Measurements from ENCODE around the gene CACNA1E.

The CACNA1E gene

GRCh38 chr1:181632492-181632891 is 149.2 kb downstream of the CACNA1E start:
- Histone ChIP-seq H4K8ac (ENCODE audit: low read depth, low read length) (no peak overlapping the region), H4K91ac (ENCODE audit: low read depth, low read length) (no peak overlapping the region), H2AFZ (ENCODE audit: insufficient read depth, low read length, poor library complexity) (no peak overlapping the region), H2BK120ac (ENCODE audit: insufficient read depth, low read length, poor library complexity) (no peak overlapping the region), H3K4me2 (ENCODE audit: low read length) (no peak overlapping the region), H3K4me3 (ENCODE audit: low read depth, low read length) (no peak overlapping the region), H4K12ac (ENCODE audit: low read depth, low read length) (no peak overlapping the region), H3K14ac (ENCODE audit: low read length) (no peak overlapping the region), H3K27me3 (ENCODE audit: insufficient read depth, low read length) (no peaks in the 10 kb centered on the region), H3K9ac (ENCODE audit: low read length) (no peak overlapping the region), H3K18ac (ENCODE audit: low read length) (no peak overlapping the region), H2AK5ac (ENCODE audit: low read length) (no peak overlapping the region), H2BK5ac (ENCODE audit: low read depth, low read length, poor library complexity) (no peak overlapping the region), H3K36me3 (ENCODE audit: control insufficient read depth in 1 of 2, insufficient read depth in 2 of 2, low read length in 2 of 2) (no peaks in the 10 kb centered on the region), H3K23ac (ENCODE audit: low read length) (no peak overlapping the region), H3K4ac (ENCODE audit: low read depth, low read length) (no peak overlapping the region), H3K79me2 (ENCODE audit: control insufficient read depth, insufficient read depth, low read length, poor library complexity) (no peaks in the 10 kb centered on the region), H2BK12ac (ENCODE audit: low read length) (no peak overlapping the region), H3K27ac (ENCODE audit: low read depth, low read length) (no peak overlapping the region), H3K9me3 (ENCODE audit: insufficient read depth, low read depth, low read length) (no peaks in the 10 kb centered on the region), H3K4me1 (ENCODE audit: control insufficient read depth in 1 of 2, insufficient read depth in 2 of 2, low read length in 2 of 2) (no peaks in the 10 kb centered on the region), H3K79me1 (ENCODE audit: low read length) (no peaks in the 10 kb centered on the region)
- no CpG with 5 or more reads among the region's 1 CpG for WGBS (ENCODE audit: extremely low coverage, insufficient coverage, insufficient read length)
- no peak for DNase-seq

GRCh38 chr1:181632960-181633359 is 149.6 kb downstream of the CACNA1E start:
- Histone ChIP-seq H4K8ac (ENCODE audit: low read depth, low read length) (no peak overlapping the region), H3K4ac (ENCODE audit: low read depth, low read length) (no peak overlapping the region), H3K27ac (ENCODE audit: low read depth, low read length) (no peak overlapping the region), H2AK5ac (ENCODE audit: low read length) (no peak overlapping the region), H3K36me3 (ENCODE audit: control insufficient read depth in 1 of 2, insufficient read depth in 2 of 2, low read length in 2 of 2) (no peaks in the 10 kb centered on the region), H4K91ac (ENCODE audit: low read depth, low read length) (no peak overlapping the region), H3K18ac (ENCODE audit: low read length) (no peak overlapping the region), H3K79me2 (ENCODE audit: control insufficient read depth, insufficient read depth, low read length, poor library complexity) (no peaks in the 10 kb centered on the region), H3K4me2 (ENCODE audit: low read length) (no peak overlapping the region), H3K9ac (ENCODE audit: low read length) (no peak overlapping the region), H4K12ac (ENCODE audit: low read depth, low read length) (no peak overlapping the region), H3K23ac (ENCODE audit: low read length) (no peak overlapping the region), H2AFZ (ENCODE audit: insufficient read depth, low read length, poor library complexity) (no peak overlapping the region), H3K4me3 (ENCODE audit: low read depth, low read length) (no peak overlapping the region), H3K79me1 (ENCODE audit: low read length) (no peaks in the 10 kb centered on the region), H2BK5ac (ENCODE audit: low read depth, low read length, poor library complexity) (no peak overlapping the region), H2BK12ac (ENCODE audit: low read length) (no peak overlapping the region), H2BK120ac (ENCODE audit: insufficient read depth, low read length, poor library complexity) (no peak overlapping the region), H3K14ac (ENCODE audit: low read length) (no peak overlapping the region), H3K9me3 (ENCODE audit: insufficient read depth, low read depth, low read length) (no peaks in the 10 kb centered on the region), H3K4me1 (ENCODE audit: control insufficient read depth in 1 of 2, insufficient read depth in 2 of 2, low read length in 2 of 2) (no peaks in the 10 kb centered on the region), H3K27me3 (ENCODE audit: insufficient read depth, low read length) (no peaks in the 10 kb centered on the region)
- WGBS (ENCODE audit: extremely low coverage, insufficient coverage, insufficient read length): no CpG with 5 or more reads among the region's 6 CpGs
- DNase-seq: no peak

- H4K91ac ChIP-seq (ENCODE audit: low read depth, low read length): no peak overlapping the region
- H3K9ac ChIP-seq (ENCODE audit: low read length): no peak overlapping the region
- H3K9me3 ChIP-seq (ENCODE audit: insufficient read depth, low read depth, low read length): no peaks in the 10 kb centered on the region
- H4K8ac ChIP-seq (ENCODE audit: low read depth, low read length): no peak overlapping the region
- H3K36me3 ChIP-seq (ENCODE audit: control insufficient read depth in 1 of 2, insufficient read depth in 2 of 2, low read length in 2 of 2): no peaks in the 10 kb centered on the region
- no peak overlapping the region for H2BK5ac ChIP-seq (ENCODE audit: low read depth, low read length, poor library complexity)
- H2AFZ ChIP-seq (ENCODE audit: insufficient read depth, low read length, poor library complexity): no peak overlapping the region
- H4K12ac ChIP-seq (ENCODE audit: low read depth, low read length): no peak overlapping the region
- H3K4me2 ChIP-seq (ENCODE audit: low read length): no peak overlapping the region
- no peak overlapping the region for H2BK12ac ChIP-seq (ENCODE audit: low read length)
- no peak overlapping the region for H3K14ac ChIP-seq (ENCODE audit: low read length)
- no peaks in the 10 kb centered on the region for H3K79me2 ChIP-seq (ENCODE audit: control insufficient read depth, insufficient read depth, low read length, poor library complexity)
- DNase-seq: no peak
- no peaks in the 10 kb centered on the region for H3K79me1 ChIP-seq (ENCODE audit: low read length)
- no peak overlapping the region for H2BK120ac ChIP-seq (ENCODE audit: insufficient read depth, low read length, poor library complexity)
- no CpG with 5 or more reads among the region's 1 CpG for WGBS (ENCODE audit: extremely low coverage, insufficient coverage, insufficient read length)
- no peak overlapping the region for H3K4me3 ChIP-seq (ENCODE audit: low read depth, low read length)
- H3K23ac ChIP-seq (ENCODE audit: low read length): no peak overlapping the region
- no peaks in the 10 kb centered on the region for H3K27me3 ChIP-seq (ENCODE audit: insufficient read depth, low read length)
- H2AK5ac ChIP-seq (ENCODE audit: low read length): no peak overlapping the region
- H3K4ac ChIP-seq (ENCODE audit: low read depth, low read length): no peak overlapping the region
- no peak overlapping the region for H3K27ac ChIP-seq (ENCODE audit: low read depth, low read length)
- H3K18ac ChIP-seq (ENCODE audit: low read length): no peak overlapping the region
- H3K4me1 ChIP-seq (ENCODE audit: control insufficient read depth in 1 of 2, insufficient read depth in 2 of 2, low read length in 2 of 2): no peaks in the 10 kb centered on the region
These were observed 151.8 kb downstream of the CACNA1E start for GRCh38 chr1:181635110-181635509.

- Histone ChIP-seq H3K4me3 (ENCODE audit: low read depth, low read length) (no peak overlapping the region), H3K79me2 (ENCODE audit: control insufficient read depth, insufficient read depth, low read length, poor library complexity) (no peaks in the 10 kb centered on the region), H4K91ac (ENCODE audit: low read depth, low read length) (no peak overlapping the region), H3K79me1 (ENCODE audit: low read length) (no peaks in the 10 kb centered on the region), H2BK12ac (ENCODE audit: low read length) (no peak overlapping the region), H3K9ac (ENCODE audit: low read length) (no peak overlapping the region), H3K36me3 (ENCODE audit: control insufficient read depth in 1 of 2, insufficient read depth in 2 of 2, low read length in 2 of 2) (no peaks in the 10 kb centered on the region), H3K14ac (ENCODE audit: low read length) (no peak overlapping the region), H3K23ac (ENCODE audit: low read length) (no peak overlapping the region), H3K4me1 (ENCODE audit: control insufficient read depth in 1 of 2, insufficient read depth in 2 of 2, low read length in 2 of 2) (no peaks in the 10 kb centered on the region), H2BK120ac (ENCODE audit: insufficient read depth, low read length, poor library complexity) (no peak overlapping the region), H2AFZ (ENCODE audit: insufficient read depth, low read length, poor library complexity) (no peak overlapping the region), H3K18ac (ENCODE audit: low read length) (no peak overlapping the region), H4K12ac (ENCODE audit: low read depth, low read length) (no peak overlapping the region), H3K27me3 (ENCODE audit: insufficient read depth, low read length) (no peaks in the 10 kb centered on the region), H3K4ac (ENCODE audit: low read depth, low read length) (no peak overlapping the region), H3K27ac (ENCODE audit: low read depth, low read length) (no peak overlapping the region), H3K4me2 (ENCODE audit: low read length) (no peak overlapping the region), H2BK5ac (ENCODE audit: low read depth, low read length, poor library complexity) (no peak overlapping the region), H4K8ac (ENCODE audit: low read depth, low read length) (no peak overlapping the region), H2AK5ac (ENCODE audit: low read length) (no peak overlapping the region), H3K9me3 (ENCODE audit: insufficient read depth, low read depth, low read length) (no peaks in the 10 kb centered on the region)
- DNase-seq: no peak
These were observed 154.7 kb downstream of the CACNA1E start for GRCh38 chr1:181637998-181638397.
